Psoas muscle (tissue), 8 donors: ENCODE measurements around the gene PCDHB5. TPM values are rescaled to one million over a fixed set of nuclear protein-coding genes. Genes with fewer than 3 reads are reported as not detected.

Source experiments
- ATAC-seq, 4 donors: fragments of 200-7000 bp; cut with Tn5 transposase; one replicate each; pipeline ENCODE4 v1.9.1; 2020; ENCODE audit warnings: moderate library complexity in 3 of 4, mild to moderate bottlenecking in 2 of 4
- DNase-seq, 2 donors: peaks; one replicate each; pipeline ENCODE4 v3.0.0-alpha.2; 2020
- H3K27ac ChIP-seq: fragments of 200-600 bp; one replicate; pipeline ENCODE4 v1.8.0; 2022
- H3K27me3 ChIP-seq, 3 donors: fragments of 200-600 bp in 1 of 3; one replicate each; pipeline versions ENCODE4 v1.6.1 to v1.8.0; 2013 to 2022; ENCODE audit warnings: low read length in 2 of 3, mild to moderate bottlenecking in 2 of 3, moderate library complexity in 1 of 3; ENCODE audit not compliant: insufficient read depth in 3 of 3
- H3K36me3 ChIP-seq, 2 donors: fragments of 200-600 bp in 1 of 2; one replicate each; pipeline versions ENCODE4 v1.6.1 to v1.8.0; 2013 to 2022; ENCODE audit warnings: low read depth in 1 of 2, mild to moderate bottlenecking in 1 of 2, moderate library complexity in 1 of 2; ENCODE audit not compliant: insufficient read depth in 1 of 2
- H3K4me1 ChIP-seq: fragments of 200-600 bp; one replicate; pipeline ENCODE4 v1.8.0; 2022
- H3K4me3 ChIP-seq: fragments of 200-600 bp; one replicate; pipeline ENCODE4 v1.8.0; 2022; ENCODE audit warnings: mild to moderate bottlenecking
- H3K9me3 ChIP-seq: fragments of 200-600 bp; one replicate; pipeline ENCODE4 v1.8.0; 2022
- CTCF ChIP-seq: fragments of 200-600 bp; IDR thresholded peaks from one replicate; pipeline ENCODE4 v1.8.0; 2022; ENCODE audit warnings: antibody characterized with exemption
- WGBS, 3 donors: extraction: QIAGEN DNeasy Blood & Tissue Kit; methylation state at CpG; one replicate each; pipeline versions ENCODE4 v1.1.6 to v1.1.7; 2013; 5-methylcytosine and 5-hydroxymethylcytosine counted together
- intact Hi-C, 2 donors: fragments of 100-400 bp; cut with DNase I; formaldehyde crosslinking; loops; one replicate each; pipeline versions ENCODE4 v1.11.0 to v1.14.2; 2022
- polyA plus RNA-seq, 3 donors: library from polyadenylated mRNA; stranded (reverse); fragments of 200-250 nt; gene quantifications; one replicate each; pipeline ENCODE4 v1.2.3, GENCODE V29; 2013
- total RNA-seq, 4 donors: library from RNA; stranded (reverse); fragmentation: NEBNext Ultra II Directional in 2 of 4; extraction: Animal tissue kit (Norgen Biotek cat#: 25700) in 2 of 4; gene quantifications; one replicate each; pipeline versions ENCODE4 v1.2.1 to v1.2.4, GENCODE V29; 2021 to 2023
- donor health status: healthy with polysubstance abuse.
- donor health status: DM: no; HTN: no; CAD: no; lungs with moderate emphysema.
- donor health status: Bipolar disorder and iron deficiency.
- donor health status: healthy.
- donor health status: DM: yes; HTN: yes; CAD: no.
- donor health status: DM: no; HTN: no; CAD: no.
- donor health status: DM: no; HTN: no; CAD: no.
- donor health status: DM: yes; HTN: yes; CAD: no.

PCDHB5 gene
- total and polyA plus RNA-seq, 7 donors = 0.17 to 0.99 (median 0.42) TPM

- H3K9me3 ChIP-seq = peaks cover 21% of the 10 kb centered on the region
- no peaks in the 10 kb centered on the region for H3K36me3 ChIP-seq
- no peak for DNase-seq
- no peaks in the 10 kb centered on the region for H3K4me1 ChIP-seq
- intact Hi-C loops = no loop called here
- no peak for ATAC-seq
- 16 to 19% (median 19%) methylated on average over 9 of the region's 9 CpGs for WGBS, 3 donors
- TF ChIP-seq CTCF = no peak
- H3K27me3 ChIP-seq = peaks cover 0 to 33% (median 5%) of the 10 kb centered on the region in 3 donors
- no peak within 1 kb of the TSS for H3K27ac ChIP-seq
- H3K4me3 ChIP-seq = no peak within 1 kb of the TSS
Observed at GRCh38 chr5:141186897-141187512, 52.0 kb downstream of the PCDHB5 start, which contains the start of gene PCDHB9. TSS of gene PCDHB9 (plus strand) at chr5:141187161. CDS start at chr5:141187319, 158 bp downstream.

Other genes with a start within 250 kb of the PCDHB5 start
- gene PCDHAC1, start 208.9 kb upstream of the PCDHB5 start, total RNA-seq = under 1 TPM; 0.07 to 0.36 (median 0.10) TPM
- gene PCDHAC1, start 208.9 kb upstream of the PCDHB5 start, polyA plus RNA-seq = under 1 TPM in 1 of 3 donors, not detected in 2; 0.01 TPM
- gene PCDHAC2, start 168.7 kb upstream of the PCDHB5 start, total RNA-seq = under 1 TPM; 0.11 to 0.62 (median 0.16) TPM
- under 1 TPM in 2 of 3 donors, not detected in 1; 0.01 to 0.03 TPM for gene PCDHAC2, start 168.7 kb upstream of the PCDHB5 start, polyA plus RNA-seq
- gene PCDHB1, start 83.8 kb upstream of the PCDHB5 start, total RNA-seq = under 1 TPM in 1 of 4 donors, not detected in 3; 0.06 TPM
- gene PCDHB1, start 83.8 kb upstream of the PCDHB5 start, polyA plus RNA-seq = under 1 TPM in 1 of 3 donors, not detected in 2; 0.01 TPM
- 1 to 10 TPM in 2 of 4 donors, under 1 TPM in 2; 0.88 to 1.6 (median 1.2) TPM for gene PCDHB2, start 40.6 kb upstream of the PCDHB5 start, total RNA-seq
- gene PCDHB2, start 40.6 kb upstream of the PCDHB5 start, polyA plus RNA-seq = under 1 TPM; 0.30 to 0.61 (median 0.31) TPM
- 1 to 10 TPM in 1 of 4 donors, under 1 TPM in 3; 0.65 to 1.8 (median 0.81) TPM for gene PCDHB3, start 34.7 kb upstream of the PCDHB5 start, total RNA-seq
- gene PCDHB3, start 34.7 kb upstream of the PCDHB5 start, polyA plus RNA-seq = under 1 TPM; 0.18 to 0.82 (median 0.31) TPM
- gene PCDHB4, start 13.4 kb upstream of the PCDHB5 start, total RNA-seq = 1 to 10 TPM in 3 of 4 donors, under 1 TPM in 1; 0.77 to 2.0 (median 1.8) TPM
- gene PCDHB4, start 13.4 kb upstream of the PCDHB5 start, polyA plus RNA-seq = under 1 TPM; 0.31 to 0.80 (median 0.37) TPM
- gene PCDHB6, start 14.9 kb downstream of the PCDHB5 start, total RNA-seq = under 1 TPM; 0.12 to 0.34 (median 0.23) TPM
- gene PCDHB6, start 14.9 kb downstream of the PCDHB5 start, polyA plus RNA-seq = under 1 TPM; 0.08 to 0.11 (median 0.09) TPM
- under 1 TPM; 0.19 to 0.59 (median 0.34) TPM for gene PCDHB7, start 37.4 kb downstream of the PCDHB5 start, total RNA-seq
- gene PCDHB7, start 37.4 kb downstream of the PCDHB5 start, polyA plus RNA-seq = under 1 TPM; 0.08 to 0.18 (median 0.16) TPM
- under 1 TPM; 0.21 to 0.87 (median 0.57) TPM for gene PCDHB8, start 42.6 kb downstream of the PCDHB5 start, total RNA-seq
- gene PCDHB8, start 42.6 kb downstream of the PCDHB5 start, polyA plus RNA-seq = under 1 TPM; 0.04 to 0.26 (median 0.16) TPM
- gene PCDHB16, start 47.2 kb downstream of the PCDHB5 start, total RNA-seq = under 1 TPM; 0.56 to 0.94 (median 0.67) TPM
- under 1 TPM; 0.22 to 0.34 (median 0.23) TPM for gene PCDHB16, start 47.2 kb downstream of the PCDHB5 start, polyA plus RNA-seq
- under 1 TPM in 3 of 4 donors, not detected in 1; 0.15 to 0.58 (median 0.20) TPM for gene PCDHB9, start 52.0 kb downstream of the PCDHB5 start, total RNA-seq
- gene PCDHB9, start 52.0 kb downstream of the PCDHB5 start, polyA plus RNA-seq = under 1 TPM; 0.09 to 0.15 (median 0.13) TPM
- under 1 TPM; 0.26 to 0.29 (median 0.26) TPM for gene PCDHB10, start 57.1 kb downstream of the PCDHB5 start, total RNA-seq
- under 1 TPM; 0.13 to 0.17 (median 0.14) TPM for gene PCDHB10, start 57.1 kb downstream of the PCDHB5 start, polyA plus RNA-seq
- gene PCDHB11, start 64.4 kb downstream of the PCDHB5 start, total RNA-seq = 1 to 10 TPM in 2 of 4 donors, under 1 TPM in 2; 0.86 to 1.8 (median 1.1) TPM
- under 1 TPM; 0.08 to 0.13 (median 0.13) TPM for gene PCDHB11, start 64.4 kb downstream of the PCDHB5 start, polyA plus RNA-seq
- under 1 TPM; 0.44 to 0.96 (median 0.83) TPM for gene PCDHB12, start 73.5 kb downstream of the PCDHB5 start, total RNA-seq
- gene PCDHB12, start 73.5 kb downstream of the PCDHB5 start, polyA plus RNA-seq = under 1 TPM; 0.10 to 0.21 (median 0.21) TPM
- gene PCDHB13, start 78.7 kb downstream of the PCDHB5 start, total RNA-seq = under 1 TPM; 0.44 to 0.81 (median 0.62) TPM
- gene PCDHB13, start 78.7 kb downstream of the PCDHB5 start, polyA plus RNA-seq = under 1 TPM; 0.06 to 0.26 (median 0.18) TPM
- gene PCDHB14, start 88.1 kb downstream of the PCDHB5 start, total RNA-seq = under 1 TPM; 0.48 to 0.75 (median 0.50) TPM
- under 1 TPM; 0.20 to 0.51 (median 0.32) TPM for gene PCDHB14, start 88.1 kb downstream of the PCDHB5 start, polyA plus RNA-seq
- gene PCDHB15, start 110.2 kb downstream of the PCDHB5 start, total RNA-seq = 1 to 10 TPM in 2 of 4 donors, under 1 TPM in 2; 0.50 to 2.5 (median 0.91) TPM
- gene PCDHB15, start 110.2 kb downstream of the PCDHB5 start, polyA plus RNA-seq = under 1 TPM; 0.44 to 0.58 (median 0.45) TPM
- under 1 TPM in 2 of 4 donors, not detected in 2; 0.19 to 0.32 TPM for gene SLC25A2, start 168.8 kb downstream of the PCDHB5 start, total RNA-seq
- gene SLC25A2, start 168.8 kb downstream of the PCDHB5 start, polyA plus RNA-seq = under 1 TPM in 1 of 3 donors, not detected in 2; 0.04 TPM
- 100 to 1,000 TPM in 2 of 4 donors, 10 to 100 TPM in 2; 92.9 to 139 (median 117) TPM for gene TAF7, start 185.6 kb downstream of the PCDHB5 start, total RNA-seq
- 100 to 1,000 TPM; 112 to 249 (median 139) TPM for gene TAF7, start 185.6 kb downstream of the PCDHB5 start, polyA plus RNA-seq
- gene PCDHGA1, start 195.3 kb downstream of the PCDHB5 start, total RNA-seq = 1 to 10 TPM in 1 of 4 donors, under 1 TPM in 3; 0.51 to 1.4 (median 0.65) TPM
- 1 to 10 TPM in 1 of 3 donors, under 1 TPM in 2; 0.27 to 2.1 (median 0.56) TPM for gene PCDHGA1, start 195.3 kb downstream of the PCDHB5 start, polyA plus RNA-seq
- 1 to 10 TPM; 1.2 to 1.8 (median 1.6) TPM for gene PCDHGA2, start 203.6 kb downstream of the PCDHB5 start, total RNA-seq
- 1 to 10 TPM in 1 of 3 donors, under 1 TPM in 2; 0.22 to 1.1 (median 0.25) TPM for gene PCDHGA2, start 203.6 kb downstream of the PCDHB5 start, polyA plus RNA-seq
- gene PCDHGA3, start 208.6 kb downstream of the PCDHB5 start, total RNA-seq = 1 to 10 TPM in 3 of 4 donors, under 1 TPM in 1; 0.97 to 2.4 (median 1.7) TPM
- under 1 TPM; 0.33 to 0.67 (median 0.34) TPM for gene PCDHGA3, start 208.6 kb downstream of the PCDHB5 start, polyA plus RNA-seq
- gene PCDHGB1, start 214.9 kb downstream of the PCDHB5 start, total RNA-seq = 1 to 10 TPM in 2 of 4 donors, under 1 TPM in 2; 0.71 to 1.8 (median 1.2) TPM
- under 1 TPM; 0.08 to 0.22 (median 0.12) TPM for gene PCDHGB1, start 214.9 kb downstream of the PCDHB5 start, polyA plus RNA-seq
- gene PCDHGA4, start 219.8 kb downstream of the PCDHB5 start, total RNA-seq = 1 to 10 TPM in 3 of 4 donors, under 1 TPM in 1; 0.84 to 2.4 (median 2.2) TPM
- gene PCDHGA4, start 219.8 kb downstream of the PCDHB5 start, polyA plus RNA-seq = under 1 TPM; 0.14 to 0.47 (median 0.40) TPM
- gene PCDHGB2, start 224.8 kb downstream of the PCDHB5 start, total RNA-seq = 1 to 10 TPM; 1.2 to 2.4 (median 1.9) TPM
- under 1 TPM; 0.10 to 0.67 (median 0.65) TPM for gene PCDHGB2, start 224.8 kb downstream of the PCDHB5 start, polyA plus RNA-seq
- gene PCDHGA5, start 229.0 kb downstream of the PCDHB5 start, total RNA-seq = 1 to 10 TPM in 2 of 4 donors, under 1 TPM in 2; 0.84 to 2.0 (median 1.2) TPM
- gene PCDHGA5, start 229.0 kb downstream of the PCDHB5 start, polyA plus RNA-seq = under 1 TPM; 0.07 to 0.38 (median 0.35) TPM
- 1 to 10 TPM in 3 of 4 donors, under 1 TPM in 1; 0.92 to 2.0 (median 1.2) TPM for gene PCDHGB3, start 235.0 kb downstream of the PCDHB5 start, total RNA-seq
- gene PCDHGB3, start 235.0 kb downstream of the PCDHB5 start, polyA plus RNA-seq = under 1 TPM; 0.17 to 0.44 (median 0.35) TPM
- 1 to 10 TPM; 1.3 to 2.5 (median 1.8) TPM for gene PCDHGA6, start 238.7 kb downstream of the PCDHB5 start, total RNA-seq
- gene PCDHGA6, start 238.7 kb downstream of the PCDHB5 start, polyA plus RNA-seq = under 1 TPM; 0.03 to 0.72 (median 0.57) TPM
- 1 to 10 TPM in 2 of 4 donors, under 1 TPM in 2; 0.97 to 2.2 (median 1.1) TPM for gene PCDHGA7, start 247.5 kb downstream of the PCDHB5 start, total RNA-seq
- under 1 TPM; 0.07 to 0.35 (median 0.35) TPM for gene PCDHGA7, start 247.5 kb downstream of the PCDHB5 start, polyA plus RNA-seq